Lung (tissue), 12 donors: ENCODE data around the gene CHST13. TPM values are rescaled to one million over a fixed set of nuclear protein-coding genes. Genes with fewer than 3 reads are reported as not detected.

Experiments
- ATAC-seq: fragments of 200-7000 bp; cut with Tn5 transposase; one replicate; pipeline ENCODE4 v1.9.1; 2020; ENCODE audit warnings: moderate number of reproducible peaks; ENCODE audit not compliant: insufficient read depth, low FRiP score
- DNase-seq, 3 donors: peaks; one replicate each; pipeline ENCODE4 v3.0.0-alpha.2; 2013 to 2017
- H3K27ac ChIP-seq, 2 donors: one replicate each; pipeline ENCODE4 v1.5.1; 2013; ENCODE audit warnings: mild to moderate bottlenecking in 2 of 2, moderate library complexity in 2 of 2, control low read depth in 1 of 2, inconsistent platforms in 1 of 2, low read depth in 1 of 2, low read length in 1 of 2
- H3K27me3 ChIP-seq, 3 donors: one replicate each; pipeline ENCODE4 v1.5.1; 2013; ENCODE audit warnings: low read length in 2 of 3; ENCODE audit not compliant: control insufficient read depth in 3 of 3, insufficient read depth in 3 of 3
- H3K36me3 ChIP-seq, 4 donors: one replicate each; pipeline ENCODE4 v1.5.1; 2013; ENCODE audit warnings: low read length in 4 of 4, mild to moderate bottlenecking in 1 of 4, moderate library complexity in 1 of 4; ENCODE audit not compliant: control insufficient read depth in 4 of 4, insufficient read depth in 4 of 4
- H3K4me1 ChIP-seq, 5 donors: one replicate each; pipeline ENCODE4 v1.5.1; 2013; ENCODE audit warnings: low read length in 5 of 5, mild to moderate bottlenecking in 2 of 5, moderate library complexity in 1 of 5; ENCODE audit not compliant: control insufficient read depth in 5 of 5, insufficient read depth in 5 of 5
- H3K4me3 ChIP-seq: one replicate; pipeline ENCODE4 v1.5.1; 2013; ENCODE audit warnings: mild to moderate bottlenecking, control low read depth, moderate library complexity
- H3K9ac ChIP-seq, 2 donors: one replicate each; pipeline ENCODE4 v1.5.1; 2013; ENCODE audit warnings: low read length in 2 of 2, control low read depth in 1 of 2; ENCODE audit not compliant: insufficient read depth in 1 of 2
- H3K9me3 ChIP-seq, 4 donors: one replicate each; pipeline ENCODE4 v1.5.1; 2013; ENCODE audit warnings: low read length in 3 of 4, mild to moderate bottlenecking in 1 of 4, moderate library complexity in 1 of 4; ENCODE audit not compliant: control insufficient read depth in 4 of 4, insufficient read depth in 3 of 4
- WGBS, 2 donors: extraction: QIAGEN DNeasy Blood & Tissue Kit; methylation state at CpG; one replicate each; pipeline ENCODE4 v1.1.7; 2013; 5-methylcytosine and 5-hydroxymethylcytosine counted together
- polyA plus RNA-seq, 2 donors: library from polyadenylated mRNA; stranded (reverse); fragments of 200-250 nt; gene quantifications; one replicate each; pipeline ENCODE4 v1.2.1, GENCODE V29; 2013
- total RNA-seq, 2 donors: library from RNA; depleted of rRNA in 1 of 2; stranded (reverse); fragments of >200 nt in 1 of 2; gene quantifications; one replicate each; pipeline ENCODE4 v1.2.1, GENCODE V29; 2014 to 2021
- TF ChIP-seq, protein P1 (sequence below): IDR thresholded peaks from 2 replicates; pipeline ENCODE4 v1.5.1; 2012; ENCODE audit warnings: mild to moderate bottlenecking; ENCODE audit errors: control extremely low read depth, extremely low read depth
- donor health status: control.
- donor health status: control.
- donor health status: Bipolar disorder and iron deficiency.
- donor health status: healthy.
- donor health status: DM: yes; HTN: yes; CAD: no.

The CHST13 gene
- total and polyA plus RNA-seq, 4 donors = 0.51 to 3.6 (median 1.7) TPM

DNA sequence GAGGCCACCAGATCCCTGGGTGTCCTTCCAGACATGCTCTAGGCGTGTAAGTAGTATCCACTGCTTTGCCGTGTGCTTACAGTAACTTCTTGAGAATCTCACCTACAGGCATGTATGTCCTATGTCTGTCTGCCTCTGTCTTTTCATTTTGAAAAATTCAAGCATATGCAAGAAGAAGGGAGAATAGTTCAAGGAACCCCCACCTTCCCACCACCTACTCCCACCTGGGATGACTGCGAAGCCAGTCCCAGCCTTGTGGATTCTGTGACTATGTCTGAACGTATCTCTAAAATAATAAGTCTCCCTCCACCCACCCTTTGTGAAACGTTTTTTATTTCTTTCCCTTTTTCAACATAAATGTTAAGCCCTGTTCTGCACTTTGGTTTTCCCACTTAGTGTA is 15.0 kb downstream of the CHST13 start:
- H3K27me3 ChIP-seq = peaks cover 7 to 30% (median 10%) of the 10 kb centered on the region in 3 donors
- no peak for ATAC-seq
- TF ChIP-seq, protein P1, sequence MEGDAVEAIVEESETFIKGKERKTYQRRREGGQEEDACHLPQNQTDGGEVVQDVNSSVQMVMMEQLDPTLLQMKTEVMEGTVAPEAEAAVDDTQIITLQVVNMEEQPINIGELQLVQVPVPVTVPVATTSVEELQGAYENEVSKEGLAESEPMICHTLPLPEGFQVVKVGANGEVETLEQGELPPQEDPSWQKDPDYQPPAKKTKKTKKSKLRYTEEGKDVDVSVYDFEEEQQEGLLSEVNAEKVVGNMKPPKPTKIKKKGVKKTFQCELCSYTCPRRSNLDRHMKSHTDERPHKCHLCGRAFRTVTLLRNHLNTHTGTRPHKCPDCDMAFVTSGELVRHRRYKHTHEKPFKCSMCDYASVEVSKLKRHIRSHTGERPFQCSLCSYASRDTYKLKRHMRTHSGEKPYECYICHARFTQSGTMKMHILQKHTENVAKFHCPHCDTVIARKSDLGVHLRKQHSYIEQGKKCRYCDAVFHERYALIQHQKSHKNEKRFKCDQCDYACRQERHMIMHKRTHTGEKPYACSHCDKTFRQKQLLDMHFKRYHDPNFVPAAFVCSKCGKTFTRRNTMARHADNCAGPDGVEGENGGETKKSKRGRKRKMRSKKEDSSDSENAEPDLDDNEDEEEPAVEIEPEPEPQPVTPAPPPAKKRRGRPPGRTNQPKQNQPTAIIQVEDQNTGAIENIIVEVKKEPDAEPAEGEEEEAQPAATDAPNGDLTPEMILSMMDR = no peak

GRCh38 chr3:126539558-126540250 is 15.7 kb downstream of the CHST13 start:
- TF ChIP-seq, protein P1 = no peak
- no peak overlapping the region for H3K9ac ChIP-seq
- H3K9me3 ChIP-seq = peaks cover 0 to 1% (median 0%) of the 10 kb centered on the region in 4 donors
- no peaks in the 10 kb centered on the region for H3K36me3 ChIP-seq
- H3K4me1 ChIP-seq = peaks cover 0 to 5% (median 0%) of the 10 kb centered on the region in 5 donors
- H3K4me3 ChIP-seq = no peak overlapping the region
- DNase-seq (peak in 1 of 3 donors; percentile 4), ATAC-seq (no peak)
- WGBS, 2 donors = 96 to 97% methylated on average over 10 of the region's 10 CpGs
- H3K27me3 ChIP-seq = peaks cover 7 to 30% (median 10%) of the 10 kb centered on the region in 3 donors
- no peak overlapping the region for H3K27ac ChIP-seq

More for the DNA sequence above, 15.0 kb downstream of the CHST13 start:
- H3K4me3 ChIP-seq = no peak overlapping the region
- 43 to 56% methylated on average over 5 of the region's 5 CpGs for WGBS, 2 donors
- H3K4me1 ChIP-seq = peaks cover 0 to 5% (median 0%) of the 10 kb centered on the region in 5 donors
- H3K9ac ChIP-seq = no peak overlapping the region
- no peak overlapping the region for H3K27ac ChIP-seq
- no peaks in the 10 kb centered on the region for H3K9me3 ChIP-seq
- DNase-seq = no peak
- H3K36me3 ChIP-seq = no peaks in the 10 kb centered on the region

DNA sequence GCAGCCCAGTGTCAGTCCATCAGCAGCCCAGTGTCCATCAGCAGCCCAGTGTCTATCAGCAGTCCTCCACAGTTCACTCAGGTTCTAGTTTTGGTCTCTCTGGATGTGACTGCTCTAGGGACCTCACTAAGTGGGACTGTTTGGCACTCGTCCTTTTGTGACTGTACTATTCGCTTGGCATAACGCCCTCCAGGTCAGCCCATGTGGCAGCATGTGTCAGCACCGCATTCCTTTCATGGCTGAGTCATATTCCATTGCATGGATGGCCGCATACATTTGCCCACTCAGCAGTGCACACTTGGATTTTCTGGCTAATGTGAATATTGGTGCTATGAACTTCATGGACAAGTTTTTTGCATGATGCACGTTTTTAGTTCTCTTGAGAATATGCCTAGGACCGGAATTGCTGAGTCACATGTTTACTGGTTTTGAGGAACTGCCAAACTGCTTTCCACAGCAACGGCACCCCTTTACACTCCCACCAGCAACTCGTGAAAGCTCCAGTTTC is 16.4 kb downstream of the CHST13 start:
- H3K4me1 ChIP-seq = peaks cover 0 to 5% (median 0%) of the 10 kb centered on the region in 5 donors
- H3K27me3 ChIP-seq = peaks cover 7 to 30% (median 10%) of the 10 kb centered on the region in 3 donors
- peaks cover 0 to 1% (median 0%) of the 10 kb centered on the region in 4 donors for H3K9me3 ChIP-seq
- 21 to 27% methylated on average over 9 of the region's 9 CpGs for WGBS, 2 donors
- TF ChIP-seq, protein P1 = no peak
- no peaks in the 10 kb centered on the region for H3K36me3 ChIP-seq
- H3K9ac ChIP-seq = no peak overlapping the region
- peak; percentile 28 for ATAC-seq
- H3K27ac ChIP-seq = no peak overlapping the region
- DNase-seq = peak in 2 of 3 donors; percentile 10 to 31
- H3K4me3 ChIP-seq = no peak overlapping the region
